H1 (cell line): Measurements from ENCODE around the gene CUBN.

ENCODE experiments used
- BRCA1 ChIP-seq: IDR thresholded peaks from 2 replicates; pipeline ENCODE4 v1.6.1; 2012; ENCODE audit warnings: low read depth, low read length, improper control_type of control experiment
- CEBPB ChIP-seq: IDR thresholded peaks from 2 replicates; pipeline ENCODE4 v1.6.1; 2012; ENCODE audit warnings: low read depth, low read length
- MAX ChIP-seq: IDR thresholded peaks from 2 replicates; pipeline ENCODE4 v1.6.1; 2012; ENCODE audit warnings: inconsistent platforms
- POLR2A ChIP-seq, 2 experiments: IDR thresholded peaks; 1 replicate in 1 of 2; 2 replicates in 1 of 2; pipeline ENCODE4 v1.6.1; 2011; ENCODE audit warnings: low read depth in 2 of 2, low read length in 2 of 2, mild to moderate bottlenecking in 2 of 2; ENCODE audit errors: control extremely low read depth in 1 of 2
- RFX5 ChIP-seq: IDR thresholded peaks from 2 replicates; pipeline ENCODE4 v1.6.1; 2011; ENCODE audit warnings: low read depth, low read length, improper control_type of control experiment, borderline replicate concordance

DNA sequence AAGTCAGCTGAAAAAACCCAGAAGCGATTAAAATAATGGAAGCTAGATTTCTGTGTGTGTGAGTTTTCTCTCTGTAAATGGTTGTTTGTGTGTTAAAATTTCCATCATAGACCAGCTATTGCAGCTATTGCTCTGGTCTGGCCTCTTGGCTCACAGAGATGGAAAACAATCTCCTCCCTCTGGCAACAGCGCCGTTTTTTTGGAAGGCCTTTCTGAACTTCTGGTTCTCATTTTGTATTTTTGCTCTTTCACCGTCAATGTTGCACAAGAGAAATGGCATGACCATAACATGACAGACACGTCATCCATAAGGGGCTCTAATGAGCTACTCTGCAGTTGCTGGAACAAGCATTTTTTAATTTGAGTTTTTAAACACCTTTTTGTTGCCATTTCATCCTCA lies 91.0 kb downstream of the CUBN start:
- TF ChIP-seq RFX5 = no peak
- TF ChIP-seq MAX = no peak
- TF ChIP-seq CEBPB = no peak
- TF ChIP-seq BRCA1 = no peak
- no peak for TF ChIP-seq POLR2A (IDR thresholded peaks at IDR 0.05; ENCODE audit: control extremely low read depth in 1 of 2, low read depth in 2 of 2, low read length in 2 of 2)
